Neural progenitor cell (in vitro differentiated cells): ENCODE measurements around the gene RPS28.
"Not testable (repeated sequence)": the region's sequence is repeated elsewhere in the genome, so short reads cannot be mapped to it uniquely, and the experiment has no call there.

Experiments used
- CTCF ChIP-seq: fragments of 200-600 bp; sonication (generic); IDR thresholded peaks from 2 replicates; pipeline ENCODE4 v1.5.1; 2017; ENCODE audit warnings: antibody characterized with exemption, mild to moderate bottlenecking
- EZH2 ChIP-seq: fragments of 200-600 bp; sonication (generic); IDR thresholded peaks from 2 replicates; pipeline ENCODE4 v1.6.1; 2017; ENCODE audit warnings: antibody characterized with exemption, mild to moderate bottlenecking, moderate library complexity
- EZH2phosphoT487 ChIP-seq: fragments of 200-600 bp; sonication (generic); IDR thresholded peaks from 2 replicates; pipeline ENCODE4 v1.6.1; 2017; ENCODE audit warnings: antibody characterized with exemption

- not testable (repeated sequence) for TF ChIP-seq CTCF, EZH2phosphoT487, EZH2
Observed at GRCh38 chr19:8349629-8350372, 28.5 kb downstream of the RPS28 start.
